Uterus (tissue), 2 donors: ENCODE results near the gene BTG4.

ENCODE experiments used
- CTCF ChIP-seq, 4 experiments: fragments of 200-600 bp in 2 of 4; fragments of 450-650 bp in 2 of 4; sonication (generic) in 2 of 4; IDR thresholded peaks; one replicate each; pipeline ENCODE4 v1.5.1; 2016 to 2019; ENCODE audit warnings: antibody characterized with exemption in 4 of 4, mild to moderate bottlenecking in 2 of 4, moderate library complexity in 1 of 4
- POLR2A ChIP-seq, 2 donors: fragments of 450-650 bp; IDR thresholded peaks; one replicate each; pipeline ENCODE4 v1.6.1; 2016; ENCODE audit warnings: antibody characterized with exemption in 2 of 2, mild to moderate bottlenecking in 1 of 2, moderate library complexity in 1 of 2

- TF ChIP-seq CTCF (IDR thresholded peaks at IDR 0.05) (no peak), POLR2A (IDR thresholded peaks at IDR 0.05) (no peak)
Observed at GRCh38 chr11:111539426-111540113, 27.4 kb upstream of the BTG4 start.
